Measurements from ENCODE around the gene TCF25. TPM values are rescaled to one million over a fixed set of nuclear protein-coding genes. Genes with fewer than 3 reads are reported as not detected.
A peak's percentile ranks its signal among the peaks of the same experiment; 100 is the strongest.

The TCF25 gene
- total RNA-seq, 1 experiment from 2014 or later: 345 TPM

DNA sequence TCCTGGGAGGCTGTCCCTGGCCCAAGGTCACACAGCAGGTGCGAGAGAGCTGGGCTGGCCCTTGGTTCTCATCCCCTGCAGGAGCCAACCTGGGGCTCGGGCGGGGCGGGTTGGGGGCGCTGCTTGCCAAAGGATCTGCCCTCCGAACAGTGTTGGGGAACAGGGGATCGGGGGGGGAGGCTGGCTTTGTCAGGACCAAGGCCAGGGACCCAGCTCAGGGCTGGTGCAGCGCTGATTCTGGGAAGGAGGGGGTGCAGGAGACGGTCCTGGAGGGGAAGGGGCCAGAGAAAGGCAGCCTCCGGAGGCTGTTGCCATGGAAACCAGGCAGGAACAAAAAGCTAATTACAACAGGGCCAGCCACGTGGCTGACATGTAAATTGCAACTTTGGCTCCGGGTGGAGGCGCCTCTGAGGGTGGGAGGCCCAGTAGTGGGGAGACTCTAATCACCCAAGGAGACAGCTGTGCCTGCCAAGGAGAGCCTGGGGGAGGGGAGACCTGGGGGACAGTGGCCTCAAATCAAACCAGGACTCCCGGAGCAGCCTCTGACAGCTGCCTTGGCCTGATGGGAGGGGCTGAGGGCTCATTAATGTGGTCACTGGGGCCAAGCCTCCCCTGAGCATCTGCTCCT, 51.0 kb downstream of the TCF25 start:
- H3K79me2 ChIP-seq (ENCODE audit: insufficient read depth, low read length): peaks cover 58% of the 10 kb centered on the region
- RAD21 ChIA-PET (ENCODE audit: low non-redundant PET in 1 of 2, low total read pairs in 2 of 2, uncharacterized antibody in 2 of 2, unreplicated experiment in 2 of 2): no interaction called here
- peaks cover 26 to 64% of the 10 kb centered on the region in 2 experiments for H3K4me1 ChIP-seq (ENCODE audit: control insufficient read depth in 1 of 2, insufficient read depth in 2 of 2, low read length in 2 of 2)
- H3K4me2 ChIP-seq (ENCODE audit: low read length): peak overlapping the region; percentile 79
- H3K9me2 ChIP-seq (ENCODE audit: insufficient read depth): no peaks in the 10 kb centered on the region
- no peak overlapping the region for H2AFZ ChIP-seq (ENCODE audit: low read depth, low read length, poor library complexity, severe bottlenecking)
- intact Hi-C loops (cut with micrococcal nuclease): loop anchor here (5.0 kb wide), 1 partner anchor 52 kb away; the partner anchor contains the start of gene TCF25
- no peak for ATAC-seq
- POLR2A ChIA-PET: interaction anchor here (0.9 to 3.5 kb wide), 7 partner anchors 13 to 108 kb away, joined by 3 to 21 read pairs (median 8); partner anchors contain the start of gene FANCA
- H3K9ac ChIP-seq (ENCODE audit: low read length): peak overlapping the region; percentile 74
- no TSS peak for BruUV-seq (replicated peaks)
- DNase-seq (ENCODE audit: low read depth, low spot score): no peak
- TF ChIP-seq CBX3 (IDR thresholded peaks at IDR 0.05; ENCODE audit: low read depth) (no peak), POLR2AphosphoS5 (IDR thresholded peaks at IDR 0.05; ENCODE audit: low read depth, low read length) (0 out of 2 replicates have a peak, but pooled peaks have one; percentile 4)
- CTCF ChIA-PET: interaction anchor here (5.1 kb wide), 1 partner anchor 15 kb away, joined by 57 read pairs; no protein-coding TSS in a partner anchor
- no peaks in the 10 kb centered on the region for H3K27me3 ChIP-seq (ENCODE audit: insufficient read depth, low read length)
- H4K20me1 ChIP-seq (ENCODE audit: insufficient read depth): peaks cover 8% of the 10 kb centered on the region; the same call in 1 of the 2 replicates
- H3K4me3 ChIP-seq (replicated peaks in 1 of 2; ENCODE audit: low read depth in 1 of 2, low read length in 2 of 2): peak overlapping the region; percentile 74 to 91
- H3K27ac ChIP-seq (ENCODE audit: low read depth, low read length): peak overlapping the region; percentile 100; the same call in 1 of the 2 replicates
- H3K9me3 ChIP-seq (ENCODE audit: control insufficient read depth in 1 of 2, insufficient read depth in 1 of 2, low read depth in 1 of 2, low read length in 2 of 2): no peaks in the 10 kb centered on the region
- H3K36me3 ChIP-seq (ENCODE audit: control insufficient read depth in 1 of 2, insufficient read depth in 2 of 2, low read length in 2 of 2): peaks cover 11 to 13% of the 10 kb centered on the region in 2 experiments; a peak in 3 of 4 replicates

DNA sequence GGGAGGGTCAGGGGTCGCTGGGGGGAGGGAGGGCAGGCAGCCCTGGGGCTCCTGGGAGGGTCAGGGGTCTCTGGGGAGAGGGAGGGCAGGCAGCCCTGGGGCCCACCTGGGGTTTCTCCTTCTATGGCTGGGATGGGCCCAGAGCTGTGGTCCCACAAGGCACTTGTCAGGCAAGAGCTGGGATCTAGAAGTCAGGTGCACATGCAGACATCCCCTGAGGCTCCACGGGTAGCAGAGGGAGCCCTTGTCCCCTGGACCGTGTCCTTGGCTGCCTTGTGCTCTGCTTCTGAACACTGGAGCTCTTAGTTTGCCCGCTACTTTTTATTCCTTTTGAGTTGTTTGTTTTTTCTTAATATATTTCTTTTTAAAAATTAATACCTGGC, 51.5 kb downstream of the TCF25 start:
- no TSS peak for BruUV-seq (replicated peaks)
- CTCF ChIA-PET: no interaction called here
- H3K36me3 ChIP-seq (ENCODE audit: control insufficient read depth in 1 of 2, insufficient read depth in 2 of 2, low read length in 2 of 2): peaks cover 13 to 16% of the 10 kb centered on the region in 2 experiments; a peak in 3 of 4 replicates
- H3K4me1 ChIP-seq (ENCODE audit: control insufficient read depth in 1 of 2, insufficient read depth in 2 of 2, low read length in 2 of 2): peaks cover 21 to 59% of the 10 kb centered on the region in 2 experiments
- H3K27me3 ChIP-seq (ENCODE audit: insufficient read depth, low read length): no peaks in the 10 kb centered on the region
- H3K79me2 ChIP-seq (ENCODE audit: insufficient read depth, low read length): peaks cover 62% of the 10 kb centered on the region
- peak overlapping the region; percentile 74; the same call in 1 of the 2 replicates for H3K9ac ChIP-seq (ENCODE audit: low read length)
- no peaks in the 10 kb centered on the region for H3K9me2 ChIP-seq (ENCODE audit: insufficient read depth)
- H3K9me3 ChIP-seq (ENCODE audit: control insufficient read depth in 1 of 2, insufficient read depth in 1 of 2, low read depth in 1 of 2, low read length in 2 of 2): no peaks in the 10 kb centered on the region
- intact Hi-C loops (cut with micrococcal nuclease): loop anchor here (5.0 kb wide), 1 partner anchor 53 kb away; the partner anchor contains the start of gene TCF25
- H4K20me1 ChIP-seq (ENCODE audit: insufficient read depth): peaks cover 8% of the 10 kb centered on the region; the same call in 1 of the 2 replicates
- DNase-seq (ENCODE audit: low read depth, low spot score) (no peak), ATAC-seq (no peak)
- no peak overlapping the region for H2AFZ ChIP-seq (ENCODE audit: low read depth, low read length, poor library complexity, severe bottlenecking)
- no peak overlapping the region; a peak in 1 of 4 replicates for H3K4me3 ChIP-seq (replicated peaks in 1 of 2; ENCODE audit: low read depth in 1 of 2, low read length in 2 of 2)
- RAD21 ChIA-PET (ENCODE audit: low non-redundant PET in 1 of 2, low total read pairs in 2 of 2, uncharacterized antibody in 2 of 2, unreplicated experiment in 2 of 2): no interaction called here
- H3K27ac ChIP-seq (ENCODE audit: low read depth, low read length): no peak overlapping the region; the same call in 1 of the 2 replicates
- H3K4me2 ChIP-seq (ENCODE audit: low read length): peak overlapping the region; percentile 79; the same call in 1 of the 2 replicates
- POLR2A ChIA-PET: interaction anchor here (0.7 to 2.5 kb wide), 7 partner anchors 17 to 108 kb away, joined by 3 to 11 read pairs (median 5); partner anchors contain the start of genes FANCA and TCF25
- TF ChIP-seq CBX3 (IDR thresholded peaks at IDR 0.05; ENCODE audit: low read depth) (no peak), EGR1 (IDR thresholded peaks at IDR 0.05; ENCODE audit: low read depth) (no peak)
- TF ChIP-seq, protein P1, sequence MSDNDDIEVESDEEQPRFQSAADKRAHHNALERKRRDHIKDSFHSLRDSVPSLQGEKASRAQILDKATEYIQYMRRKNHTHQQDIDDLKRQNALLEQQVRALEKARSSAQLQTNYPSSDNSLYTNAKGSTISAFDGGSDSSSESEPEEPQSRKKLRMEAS (IDR thresholded peaks at IDR 0.05): no peak

All from HCT116 (cell line).